ENCODE data around the gene RHNO1. TPM values are rescaled to one million over a fixed set of nuclear protein-coding genes. Genes with fewer than 3 reads are reported as not detected.
A peak's percentile ranks its signal among the peaks of the same experiment; 100 is the strongest.

Gene RHNO1
- total RNA-seq, 4 donors from 2014 or later = 15.1 to 20.0 (median 18.6) TPM

GRCh38 chr12:2841056-2841650, 35.9 kb upstream of the RHNO1 start:
- Histone ChIP-seq H3K4me1 (peaks cover 0 to 6% (median 0%) of the 10 kb centered on the region in 3 donors), H3K9me3 (no peaks in the 10 kb centered on the region), H3K4me3 (no peak overlapping the region), H3K27me3 (no peaks in the 10 kb centered on the region), H3K36me3 (peaks cover 0 to 63% (median 0%) of the 10 kb centered on the region in 3 donors), H3K27ac (no peak overlapping the region)
- intact Hi-C loops (cut with DNase I) = no loop called here
- WGBS, 2 donors = 70 to 87% methylated on average over 5 to 9 of the region's 9 CpGs
- DNase-seq = no peak
- TF ChIP-seq POLR2A (IDR thresholded peaks at IDR 0.05) = no peak
- TF ChIP-seq, protein P1, sequence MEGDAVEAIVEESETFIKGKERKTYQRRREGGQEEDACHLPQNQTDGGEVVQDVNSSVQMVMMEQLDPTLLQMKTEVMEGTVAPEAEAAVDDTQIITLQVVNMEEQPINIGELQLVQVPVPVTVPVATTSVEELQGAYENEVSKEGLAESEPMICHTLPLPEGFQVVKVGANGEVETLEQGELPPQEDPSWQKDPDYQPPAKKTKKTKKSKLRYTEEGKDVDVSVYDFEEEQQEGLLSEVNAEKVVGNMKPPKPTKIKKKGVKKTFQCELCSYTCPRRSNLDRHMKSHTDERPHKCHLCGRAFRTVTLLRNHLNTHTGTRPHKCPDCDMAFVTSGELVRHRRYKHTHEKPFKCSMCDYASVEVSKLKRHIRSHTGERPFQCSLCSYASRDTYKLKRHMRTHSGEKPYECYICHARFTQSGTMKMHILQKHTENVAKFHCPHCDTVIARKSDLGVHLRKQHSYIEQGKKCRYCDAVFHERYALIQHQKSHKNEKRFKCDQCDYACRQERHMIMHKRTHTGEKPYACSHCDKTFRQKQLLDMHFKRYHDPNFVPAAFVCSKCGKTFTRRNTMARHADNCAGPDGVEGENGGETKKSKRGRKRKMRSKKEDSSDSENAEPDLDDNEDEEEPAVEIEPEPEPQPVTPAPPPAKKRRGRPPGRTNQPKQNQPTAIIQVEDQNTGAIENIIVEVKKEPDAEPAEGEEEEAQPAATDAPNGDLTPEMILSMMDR (IDR thresholded peaks at IDR 0.05) = no peak

- H3K36me3 ChIP-seq = peaks cover 0 to 51% (median 0%) of the 10 kb centered on the region in 3 donors
- H3K27me3 ChIP-seq = no peaks in the 10 kb centered on the region
- TF ChIP-seq, protein P1 (IDR thresholded peaks at IDR 0.05) = no peak
- TF ChIP-seq POLR2A (IDR thresholded peaks at IDR 0.05) = no peak
- no peak overlapping the region for H3K4me3 ChIP-seq
- 83 to 88% methylated on average over 3 to 4 of the region's 5 CpGs for WGBS, 2 donors
- no peaks in the 10 kb centered on the region for H3K9me3 ChIP-seq
- H3K4me1 ChIP-seq = peaks cover 0 to 6% (median 0%) of the 10 kb centered on the region in 3 donors
- intact Hi-C loops (cut with DNase I) = no loop called here
- H3K27ac ChIP-seq = peak overlapping the region in 3 of 4 donors; percentile 29 to 49 (median 30)
- DNase-seq = no peak
These were observed 34.1 kb upstream of the RHNO1 start for GRCh38 chr12:2842948-2843347.

GRCh38 chr12:2844786-2845185, 32.2 kb upstream of the RHNO1 start:
- Histone ChIP-seq H3K27me3 (no peaks in the 10 kb centered on the region), H3K36me3 (peaks cover 0 to 34% (median 0%) of the 10 kb centered on the region in 3 donors), H3K27ac (peak overlapping the region in 2 of 4 donors; percentile 44), H3K9me3 (no peaks in the 10 kb centered on the region), H3K4me3 (no peak overlapping the region), H3K4me1 (peaks cover 0 to 6% (median 0%) of the 10 kb centered on the region in 3 donors)
- DNase-seq = no peak
- whole genome bisulfite sequencing, 2 donors = 80 to 87% methylated on average over 8 to 9 of the region's 9 CpGs
- TF ChIP-seq, protein P1 (IDR thresholded peaks at IDR 0.05) = no peak
- intact Hi-C loops (cut with DNase I) = no loop called here

DNA sequence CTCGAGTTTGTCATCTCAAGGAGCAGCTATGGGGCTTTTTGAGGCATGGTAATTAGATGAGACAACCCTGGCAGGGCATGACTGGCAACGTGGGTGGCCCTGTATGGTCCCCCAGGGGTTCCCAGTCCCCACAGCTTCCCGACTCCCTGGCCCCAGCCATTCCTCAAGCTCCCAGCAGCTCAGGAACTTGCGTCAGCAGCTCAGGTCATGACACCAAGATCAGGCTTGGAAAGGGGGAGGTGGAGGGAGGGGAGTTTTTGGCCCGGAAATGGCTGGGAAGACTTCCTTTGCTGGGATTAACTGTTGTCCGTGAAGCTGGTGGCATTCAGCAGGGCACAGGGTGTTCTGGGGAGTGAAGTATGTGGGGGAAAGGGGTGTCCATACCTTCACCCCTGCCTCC, 31.7 kb upstream of the RHNO1 start:
- intact Hi-C loops (cut with DNase I) = no loop called here
- no peak for DNase-seq
- Histone ChIP-seq H3K36me3 (peaks cover 0 to 29% (median 0%) of the 10 kb centered on the region in 3 donors), H3K4me1 (peaks cover 0 to 6% (median 0%) of the 10 kb centered on the region in 3 donors), H3K27ac (peak overlapping the region in 2 of 4 donors; percentile 44), H3K9me3 (no peaks in the 10 kb centered on the region), H3K4me3 (no peak overlapping the region), H3K27me3 (no peaks in the 10 kb centered on the region)
- WGBS, 2 donors = 30 to 40% methylated on average over 2 to 5 of the region's 6 CpGs
- TF ChIP-seq, protein P1 (IDR thresholded peaks at IDR 0.05) = no peak
- no peak for TF ChIP-seq POLR2A (IDR thresholded peaks at IDR 0.05)

DNA sequence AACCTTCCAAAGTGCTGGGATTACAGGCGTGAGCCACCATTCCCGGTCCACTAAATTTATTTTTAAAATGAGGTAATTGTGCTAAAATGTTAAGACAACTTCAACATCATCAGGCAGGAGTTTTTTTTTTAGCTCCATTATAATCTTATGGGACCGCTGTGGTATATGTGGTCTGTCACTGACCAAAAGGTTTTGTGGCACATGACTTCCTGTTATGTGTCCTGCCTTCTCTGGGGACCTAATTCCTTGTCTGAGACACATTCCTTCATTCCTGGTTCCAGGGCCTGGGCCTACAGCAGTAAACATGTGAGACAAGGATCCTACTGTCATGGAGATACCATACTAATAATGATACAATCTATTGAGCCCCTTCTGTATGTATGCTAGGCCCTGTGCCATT, 25.1 kb upstream of the RHNO1 start:
- 90 to 100% methylated on average over 3 of the region's 3 CpGs for WGBS, 2 donors
- Histone ChIP-seq H3K4me1 (peaks cover 0 to 4% (median 0%) of the 10 kb centered on the region in 3 donors), H3K27me3 (no peaks in the 10 kb centered on the region), H3K4me3 (no peak overlapping the region), H3K36me3 (peaks cover 0 to 7% (median 0%) of the 10 kb centered on the region in 3 donors), H3K9me3 (no peaks in the 10 kb centered on the region), H3K27ac (no peak overlapping the region)
- no peak for DNase-seq
- intact Hi-C loops (cut with DNase I) = loop anchor here (10.0 kb wide), 1 partner anchor 183 kb away; no protein-coding TSS in a partner anchor
- TF ChIP-seq, protein P1 (IDR thresholded peaks at IDR 0.05) = no peak

Measured in esophagus squamous epithelium (tissue), 5 donors.